Caco-2 (cell line): Measurements from ENCODE around the gene GABRD. TPM values are rescaled to one million over a fixed set of nuclear protein-coding genes. Genes with fewer than 3 reads are reported as not detected.
"Not testable (repeated sequence)": the region's sequence is repeated elsewhere in the genome, so short reads cannot be mapped to it uniquely, and the experiment has no call there.

Experiments used
- BruUV-seq: library from RNA; stranded (reverse); fragments of 400-500 nt; replicated peaks from 2 replicates; lab custom pipeline; 2021; lab: Mats Ljungman, UMichigan
- CTCF ChIA-PET: fragments of 300-600 bp; sonication (Branson Sonifier 250); formaldehyde crosslinking; loops from one replicate; lab custom pipeline; 2022; ENCODE audit warnings: antibody characterized with exemption; lab: Charles Lee
- POLR2A ChIA-PET: fragments of 300-600 bp; sonication (Branson Sonifier 250); formaldehyde crosslinking; loops from one replicate; lab custom pipeline; 2022; ENCODE audit warnings: antibody characterized with exemption; lab: Charles Lee
- DNase-seq, 2 experiments: peaks; one replicate each; pipeline versions ENCODE4 v3.0.0 to v3.0.0-alpha.2; 2020 to 2022
- H3K27me3 ChIP-seq: replicated peaks from 2 replicates; pipeline ENCODE4 v1.6.0; 2011; ENCODE audit warnings: low read length; ENCODE audit not compliant: control insufficient read depth, insufficient read depth
- H3K36me3 ChIP-seq: 2 replicates; pipeline ENCODE4 v1.5.1; 2011; ENCODE audit warnings: low read length; ENCODE audit not compliant: control insufficient read depth, insufficient read depth
- H3K4me1 ChIP-seq: fragments of 250-450 bp; sonication (Bioruptor Pico); 2 replicates; pipeline ENCODE4 v1.5.1; 2020; ENCODE audit warnings: mild to moderate bottlenecking
- H3K4me3 ChIP-seq: 2 replicates; pipeline ENCODE4 v1.5.1; 2011; ENCODE audit warnings: low read depth, mild to moderate bottlenecking, control low read depth, low read length
- H3K9me3 ChIP-seq: fragments of 250-450 bp; sonication (Bioruptor Pico); 2 replicates; pipeline ENCODE4 v1.5.1; 2020; ENCODE audit warnings: mild to moderate bottlenecking, moderate library complexity
- H3K27ac Mint-ChIP-seq: one replicate; pipeline ENCODE4 v1.8.0; 2022; ENCODE audit warnings: mixed read lengths; ENCODE audit not compliant: unreplicated experiment
- H3K27me3 Mint-ChIP-seq: one replicate; pipeline ENCODE4 v1.8.0; 2022; ENCODE audit warnings: mixed read lengths; ENCODE audit not compliant: insufficient read depth, unreplicated experiment
- H3K36me3 Mint-ChIP-seq: one replicate; pipeline ENCODE4 v1.8.0; 2022; ENCODE audit warnings: mild to moderate bottlenecking, mixed read lengths; ENCODE audit not compliant: insufficient read depth, unreplicated experiment
- H3K4me1 Mint-ChIP-seq: one replicate; pipeline ENCODE4 v1.8.0; 2022; ENCODE audit warnings: low read depth, mixed read lengths; ENCODE audit not compliant: unreplicated experiment
- H3K4me3 Mint-ChIP-seq: one replicate; pipeline ENCODE4 v1.8.0; 2022; ENCODE audit warnings: mild to moderate bottlenecking, moderate library complexity, mixed read lengths; ENCODE audit not compliant: unreplicated experiment
- H3K9me3 Mint-ChIP-seq: one replicate; pipeline ENCODE4 v1.8.0; 2022; ENCODE audit warnings: mixed read lengths; ENCODE audit not compliant: unreplicated experiment
- intact Hi-C: fragments of 100-400 bp; cut with micrococcal nuclease; formaldehyde crosslinking; loops from one replicate; pipeline ENCODE4 v1.10.0; 2022; ENCODE audit not compliant: unreplicated experiment
- total RNA-seq: library from RNA; stranded (reverse); gene quantifications from 2 replicates; pipeline ENCODE4 v1.2.3, GENCODE V29; 2022
- TF ChIP-seq, protein P1 (sequence below), 2 experiments: fragments of 200-600 bp in 1 of 2; IDR thresholded peaks; 1 replicate in 1 of 2; 2 replicates in 1 of 2; pipeline versions ENCODE4 v1.5.1 to v1.8.0; 2011 to 2022; ENCODE audit warnings: antibody characterized with exemption in 1 of 2, control low read depth in 1 of 2, inconsistent platforms in 1 of 2, low read depth in 1 of 2, low read length in 1 of 2, mild to moderate bottlenecking in 1 of 2, moderate library complexity in 1 of 2; ENCODE audit not compliant: insufficient read depth in 1 of 2, severe bottlenecking in 1 of 2, unreplicated experiment in 1 of 2

Gene GABRD
- total RNA-seq, 1 experiment from 2014 or later = 0.34 TPM

DNA sequence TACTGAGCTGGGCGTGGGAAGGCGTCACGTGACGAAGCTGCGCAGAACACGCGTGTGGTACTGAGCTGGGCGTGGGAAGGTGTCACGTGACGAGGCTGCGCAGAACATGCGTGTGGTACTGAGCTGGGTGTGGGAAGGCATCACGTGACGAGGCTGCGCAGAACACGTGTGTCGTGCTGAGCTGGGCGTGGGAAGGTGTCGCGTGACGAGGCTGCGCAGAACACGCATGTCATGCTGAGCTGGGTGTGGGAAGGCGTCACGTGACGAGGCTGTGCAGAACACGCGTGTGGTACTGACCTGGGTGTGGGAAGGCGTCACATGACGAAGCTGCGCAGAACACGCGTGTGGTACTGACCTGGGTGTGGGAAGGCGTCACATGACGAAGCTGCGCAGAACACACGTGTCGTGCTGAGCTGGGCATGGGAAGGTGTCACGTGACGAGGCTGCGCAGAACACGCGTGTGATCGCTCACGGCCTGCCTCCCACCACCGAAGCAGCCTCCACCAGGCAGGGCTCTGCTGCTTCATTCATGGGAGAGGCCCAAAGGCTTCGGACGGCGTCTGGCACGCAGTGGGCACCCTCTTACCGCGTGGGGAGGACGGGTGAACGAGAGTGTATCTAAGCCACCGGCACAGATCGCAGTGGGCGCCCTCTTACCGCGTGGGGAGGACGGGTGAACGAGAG is 39.5 kb upstream of the GABRD start:
- DNase-seq = no peak
- intact Hi-C loops = no loop called here
- no peaks in the 10 kb centered on the region for H3K27me3 ChIP-seq
- CTCF ChIA-PET = no interaction called here
- BruUV-seq = no TSS peak
- H3K27me3 Mint-ChIP-seq = peaks cover 7% of the 10 kb centered on the region
- peaks cover 6% of the 10 kb centered on the region for H3K36me3 Mint-ChIP-seq
- H3K4me3 ChIP-seq = no peak overlapping the region
- TF ChIP-seq, protein P1, sequence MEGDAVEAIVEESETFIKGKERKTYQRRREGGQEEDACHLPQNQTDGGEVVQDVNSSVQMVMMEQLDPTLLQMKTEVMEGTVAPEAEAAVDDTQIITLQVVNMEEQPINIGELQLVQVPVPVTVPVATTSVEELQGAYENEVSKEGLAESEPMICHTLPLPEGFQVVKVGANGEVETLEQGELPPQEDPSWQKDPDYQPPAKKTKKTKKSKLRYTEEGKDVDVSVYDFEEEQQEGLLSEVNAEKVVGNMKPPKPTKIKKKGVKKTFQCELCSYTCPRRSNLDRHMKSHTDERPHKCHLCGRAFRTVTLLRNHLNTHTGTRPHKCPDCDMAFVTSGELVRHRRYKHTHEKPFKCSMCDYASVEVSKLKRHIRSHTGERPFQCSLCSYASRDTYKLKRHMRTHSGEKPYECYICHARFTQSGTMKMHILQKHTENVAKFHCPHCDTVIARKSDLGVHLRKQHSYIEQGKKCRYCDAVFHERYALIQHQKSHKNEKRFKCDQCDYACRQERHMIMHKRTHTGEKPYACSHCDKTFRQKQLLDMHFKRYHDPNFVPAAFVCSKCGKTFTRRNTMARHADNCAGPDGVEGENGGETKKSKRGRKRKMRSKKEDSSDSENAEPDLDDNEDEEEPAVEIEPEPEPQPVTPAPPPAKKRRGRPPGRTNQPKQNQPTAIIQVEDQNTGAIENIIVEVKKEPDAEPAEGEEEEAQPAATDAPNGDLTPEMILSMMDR (IDR thresholded peaks at IDR 0.05; ENCODE audit: insufficient read depth in 1 of 2, low read depth in 1 of 2, low read length in 1 of 2, severe bottlenecking in 1 of 2, unreplicated experiment in 1 of 2) = no peak
- H3K4me3 Mint-ChIP-seq = no peak overlapping the region
- no peaks in the 10 kb centered on the region for H3K9me3 Mint-ChIP-seq
- H3K9me3 ChIP-seq = no peaks in the 10 kb centered on the region
- POLR2A ChIA-PET = no interaction called here
- no peaks in the 10 kb centered on the region for H3K4me1 ChIP-seq
- no peaks in the 10 kb centered on the region for H3K36me3 ChIP-seq
- H3K27ac Mint-ChIP-seq = no peak overlapping the region
- no peaks in the 10 kb centered on the region for H3K4me1 Mint-ChIP-seq

DNA sequence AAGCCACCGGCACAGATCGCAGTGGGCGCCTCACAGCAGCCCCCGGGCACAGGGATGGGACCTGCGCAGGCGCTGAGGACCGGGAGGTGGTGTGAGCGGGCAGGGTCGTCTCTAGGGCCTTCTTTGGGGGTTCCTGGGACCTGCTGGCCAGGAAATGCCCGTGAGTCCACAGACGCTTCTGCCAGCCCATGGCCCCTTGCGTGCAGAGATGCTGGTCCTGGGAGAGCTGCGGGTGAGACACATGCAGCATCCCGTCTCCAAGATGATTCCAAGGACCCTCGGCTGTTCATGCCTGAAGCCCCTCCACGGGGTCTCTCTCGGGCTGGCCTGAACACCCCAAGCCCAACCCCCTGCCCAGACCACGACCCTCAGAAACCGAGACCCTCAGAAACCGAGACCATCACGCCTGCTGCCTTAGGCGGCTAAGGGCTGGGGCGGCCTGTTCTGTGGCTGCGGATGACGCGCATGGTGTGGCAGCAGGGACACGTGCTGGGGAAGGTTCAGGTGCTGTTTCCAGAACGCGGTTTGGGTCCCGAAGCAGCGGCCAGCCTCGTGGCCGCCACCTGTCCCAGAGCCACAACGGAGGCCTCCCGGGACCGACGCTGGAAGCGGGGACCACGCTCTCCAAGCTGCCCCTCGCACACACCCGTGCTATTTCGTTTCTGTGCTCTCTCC is 38.5 kb upstream of the GABRD start:
- no peaks in the 10 kb centered on the region for H3K36me3 ChIP-seq
- Mint-ChIP-seq H3K4me1 (peaks cover 6% of the 10 kb centered on the region), H3K9me3 (no peaks in the 10 kb centered on the region), H3K27me3 (peaks cover 7% of the 10 kb centered on the region), H3K27ac (no peak overlapping the region), H3K36me3 (peaks cover 6% of the 10 kb centered on the region), H3K4me3 (no peak overlapping the region)
- H3K9me3 ChIP-seq = no peaks in the 10 kb centered on the region
- TF ChIP-seq, protein P1 (IDR thresholded peaks at IDR 0.05; ENCODE audit: insufficient read depth in 1 of 2, low read depth in 1 of 2, low read length in 1 of 2, severe bottlenecking in 1 of 2, unreplicated experiment in 1 of 2) = no peak
- no peak overlapping the region for H3K4me3 ChIP-seq
- H3K27me3 ChIP-seq = no peaks in the 10 kb centered on the region
- no TSS peak for BruUV-seq
- no peak for DNase-seq
- POLR2A ChIA-PET = no interaction called here
- CTCF ChIA-PET = no interaction called here
- no peaks in the 10 kb centered on the region for H3K4me1 ChIP-seq
- intact Hi-C loops = no loop called here

DNA sequence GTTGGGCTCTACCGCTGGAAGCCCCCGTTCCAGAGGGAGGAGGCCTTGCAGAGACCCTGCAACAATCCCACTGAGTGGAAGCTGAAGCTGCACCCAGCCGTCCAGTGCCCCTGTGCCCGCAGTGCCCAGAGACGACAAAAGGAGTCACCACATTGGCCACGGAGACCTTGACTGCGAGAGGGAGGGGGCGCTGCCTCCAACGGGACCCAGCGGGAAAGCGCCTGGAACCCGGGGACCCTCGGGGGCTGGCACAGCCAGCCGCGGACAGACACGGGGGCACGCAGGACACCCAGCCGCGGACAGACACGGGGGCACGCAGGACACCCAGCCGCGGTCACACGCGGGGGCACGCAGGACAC is 38.0 kb upstream of the GABRD start:
- peaks cover 6% of the 10 kb centered on the region for H3K4me1 Mint-ChIP-seq
- ChIA-PET CTCF (no interaction called here), POLR2A (no interaction called here)
- Histone ChIP-seq H3K9me3 (no peaks in the 10 kb centered on the region), H3K36me3 (no peaks in the 10 kb centered on the region), H3K27me3 (no peaks in the 10 kb centered on the region), H3K4me1 (no peaks in the 10 kb centered on the region), H3K4me3 (no peak overlapping the region)
- H3K27ac Mint-ChIP-seq = no peak overlapping the region
- no peaks in the 10 kb centered on the region for H3K9me3 Mint-ChIP-seq
- TF ChIP-seq, protein P1 (IDR thresholded peaks at IDR 0.05; ENCODE audit: insufficient read depth in 1 of 2, low read depth in 1 of 2, low read length in 1 of 2, severe bottlenecking in 1 of 2, unreplicated experiment in 1 of 2) = no peak
- no peak for DNase-seq
- peaks cover 6% of the 10 kb centered on the region for H3K36me3 Mint-ChIP-seq
- peaks cover 7% of the 10 kb centered on the region for H3K27me3 Mint-ChIP-seq
- H3K4me3 Mint-ChIP-seq = no peak overlapping the region
- intact Hi-C loops = no loop called here
- no TSS peak for BruUV-seq

DNA sequence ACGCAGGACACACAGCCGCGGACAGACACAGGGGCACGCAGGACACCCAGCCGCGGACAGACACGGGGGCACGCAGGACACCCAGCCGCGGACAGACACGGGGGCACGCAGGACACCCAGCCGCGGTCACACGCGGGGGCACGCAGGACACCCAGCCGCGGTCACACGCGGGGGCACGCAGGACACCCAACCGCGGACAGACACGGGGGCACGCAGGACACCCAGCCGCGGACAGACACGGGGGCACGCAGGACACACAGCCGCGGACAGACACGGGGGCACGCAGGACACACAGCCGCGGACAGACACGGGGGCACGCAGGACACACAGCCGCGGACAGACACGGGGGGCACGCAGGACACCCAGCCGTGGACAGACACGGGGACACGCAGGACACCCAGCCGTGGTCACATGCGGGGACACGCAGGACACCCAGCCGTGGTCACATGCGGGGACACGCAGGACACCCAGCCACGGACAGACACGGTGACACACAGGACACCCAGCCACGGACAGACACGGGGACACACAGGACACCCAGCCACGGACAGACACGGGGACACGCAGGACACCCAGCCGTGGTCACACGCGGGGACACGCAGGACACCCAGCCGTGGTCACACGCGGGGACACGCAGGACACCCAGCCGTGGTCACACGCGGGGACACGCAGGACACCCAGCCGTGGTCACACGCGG is 37.4 kb upstream of the GABRD start:
- H3K4me3 ChIP-seq, BruUV-seq, H3K4me3 Mint-ChIP-seq, POLR2A ChIA-PET, H3K4me1 Mint-ChIP-seq, CTCF ChIA-PET, H3K9me3 ChIP-seq, H3K27ac Mint-ChIP-seq, DNase-seq, H3K27me3 Mint-ChIP-seq, H3K36me3 ChIP-seq, H3K4me1 ChIP-seq, H3K36me3 Mint-ChIP-seq, intact Hi-C loops, H3K27me3 ChIP-seq, H3K9me3 Mint-ChIP-seq: not testable (repeated sequence)
